ENCODE data around the gene SYT14.

Gene SYT14

GRCh38 chr1:209929751-209930150 is 8.3 kb upstream of the SYT14 start:
- TF ChIP-seq GATA2 (IDR thresholded peaks at IDR 0.05; ENCODE audit: low read depth, low read length) (no peak), GATA3 (IDR thresholded peaks at IDR 0.05; ENCODE audit: low read depth, low read length) (no peak)

GRCh38 chr1:209931141-209931540 is 6.9 kb upstream of the SYT14 start:
- TF ChIP-seq GATA2 (IDR thresholded peaks at IDR 0.05; ENCODE audit: low read depth, low read length): no peak; the same call in 1 of the 2 replicates
- no peak for TF ChIP-seq GATA3 (IDR thresholded peaks at IDR 0.05; ENCODE audit: low read depth, low read length)

- TF ChIP-seq GATA3 (IDR thresholded peaks at IDR 0.05; ENCODE audit: low read depth, low read length) (no peak), GATA2 (IDR thresholded peaks at IDR 0.05; ENCODE audit: low read depth, low read length) (no peak)
Observed at GRCh38 chr1:209936125-209936524, 1.9 kb upstream of the SYT14 start.

GRCh38 chr1:209945377-209945776 is 7.4 kb downstream of the SYT14 start:
- no peak for TF ChIP-seq GATA3 (IDR thresholded peaks at IDR 0.05; ENCODE audit: low read depth, low read length)
- no peak for TF ChIP-seq GATA2 (IDR thresholded peaks at IDR 0.05; ENCODE audit: low read depth, low read length)

- TF ChIP-seq GATA2 (IDR thresholded peaks at IDR 0.05; ENCODE audit: low read depth, low read length) (no peak), GATA3 (IDR thresholded peaks at IDR 0.05; ENCODE audit: low read depth, low read length) (no peak)
Observed at GRCh38 chr1:209948155-209948554, 10.1 kb downstream of the SYT14 start.

- TF ChIP-seq GATA3 (IDR thresholded peaks at IDR 0.05; ENCODE audit: low read depth, low read length) (no peak), GATA2 (IDR thresholded peaks at IDR 0.05; ENCODE audit: low read depth, low read length) (no peak)
Observed at GRCh38 chr1:209956116-209956515, 18.1 kb downstream of the SYT14 start.

- TF ChIP-seq GATA3 (IDR thresholded peaks at IDR 0.05; ENCODE audit: low read depth, low read length) (no peak), GATA2 (IDR thresholded peaks at IDR 0.05; ENCODE audit: low read depth, low read length) (no peak)
Observed at GRCh38 chr1:209959623-209960022, 21.6 kb downstream of the SYT14 start.

GRCh38 chr1:209960926-209961325 is 22.9 kb downstream of the SYT14 start:
- no peak for TF ChIP-seq GATA3 (IDR thresholded peaks at IDR 0.05; ENCODE audit: low read depth, low read length)
- TF ChIP-seq GATA2 (IDR thresholded peaks at IDR 0.05; ENCODE audit: low read depth, low read length): no peak

- TF ChIP-seq GATA2 (IDR thresholded peaks at IDR 0.05; ENCODE audit: low read depth, low read length): no peak
- TF ChIP-seq GATA3 (IDR thresholded peaks at IDR 0.05; ENCODE audit: low read depth, low read length): no peak
Observed at GRCh38 chr1:209962388-209962787, 24.4 kb downstream of the SYT14 start.

- TF ChIP-seq GATA2 (IDR thresholded peaks at IDR 0.05; ENCODE audit: low read depth, low read length): no peak
- no peak for TF ChIP-seq GATA3 (IDR thresholded peaks at IDR 0.05; ENCODE audit: low read depth, low read length)
Observed at GRCh38 chr1:209962856-209963255, 24.8 kb downstream of the SYT14 start.

GRCh38 chr1:209965996-209966395 is 28.0 kb downstream of the SYT14 start:
- TF ChIP-seq GATA3 (IDR thresholded peaks at IDR 0.05; ENCODE audit: low read depth, low read length) (no peak), GATA2 (IDR thresholded peaks at IDR 0.05; ENCODE audit: low read depth, low read length) (no peak)

- TF ChIP-seq GATA3 (IDR thresholded peaks at IDR 0.05; ENCODE audit: low read depth, low read length) (no peak), GATA2 (IDR thresholded peaks at IDR 0.05; ENCODE audit: low read depth, low read length) (no peak)
Observed at GRCh38 chr1:209983953-209984352, 45.9 kb downstream of the SYT14 start.

- TF ChIP-seq GATA2 (IDR thresholded peaks at IDR 0.05; ENCODE audit: low read depth, low read length) (no peak), GATA3 (IDR thresholded peaks at IDR 0.05; ENCODE audit: low read depth, low read length) (no peak)
Observed at GRCh38 chr1:209985002-209985401, 47.0 kb downstream of the SYT14 start.

GRCh38 chr1:209988706-209989105 is 50.7 kb downstream of the SYT14 start:
- TF ChIP-seq GATA3 (IDR thresholded peaks at IDR 0.05; ENCODE audit: low read depth, low read length) (no peak), GATA2 (IDR thresholded peaks at IDR 0.05; ENCODE audit: low read depth, low read length) (no peak)

GRCh38 chr1:209989525-209989924 is 51.5 kb downstream of the SYT14 start:
- TF ChIP-seq GATA3 (IDR thresholded peaks at IDR 0.05; ENCODE audit: low read depth, low read length): no peak
- no peak for TF ChIP-seq GATA2 (IDR thresholded peaks at IDR 0.05; ENCODE audit: low read depth, low read length)

Data from SH-SY5Y (cell line).